NCI-H2196 treated with DMSO at 0.1 percent for 48 hours (cell line): Measurements from ENCODE around the gene PHOX2B.
"Not testable (repeated sequence)": the region's sequence is repeated elsewhere in the genome, so short reads cannot be mapped to it uniquely, and the experiment has no call there.

Source experiments
- DNase-seq: peaks from one replicate; lab custom pipeline; 2025; ENCODE audit not compliant: unreplicated experiment; lab: John Stamatoyannopoulos, UW

Gene PHOX2B

DNA sequence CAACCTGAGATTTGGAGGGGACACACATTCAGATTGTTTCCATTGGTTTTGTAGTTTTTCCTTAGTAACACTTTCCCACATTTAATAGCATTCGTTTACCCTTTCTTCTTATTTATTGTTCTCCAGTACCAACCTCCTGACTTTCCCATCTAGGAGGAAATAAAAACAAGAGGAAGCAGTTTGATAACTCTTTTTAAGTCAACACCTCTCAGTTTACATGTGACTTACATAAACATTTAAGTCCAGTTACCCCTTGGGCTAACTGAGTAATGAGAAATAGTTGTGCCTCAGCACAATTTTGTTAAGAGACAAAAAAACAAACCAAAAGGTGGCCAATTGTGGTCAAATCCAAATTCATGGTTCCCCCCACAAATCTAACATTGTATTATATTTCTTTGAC is 34.8 kb downstream of the PHOX2B start:
- DNase-seq = no peak

DNA sequence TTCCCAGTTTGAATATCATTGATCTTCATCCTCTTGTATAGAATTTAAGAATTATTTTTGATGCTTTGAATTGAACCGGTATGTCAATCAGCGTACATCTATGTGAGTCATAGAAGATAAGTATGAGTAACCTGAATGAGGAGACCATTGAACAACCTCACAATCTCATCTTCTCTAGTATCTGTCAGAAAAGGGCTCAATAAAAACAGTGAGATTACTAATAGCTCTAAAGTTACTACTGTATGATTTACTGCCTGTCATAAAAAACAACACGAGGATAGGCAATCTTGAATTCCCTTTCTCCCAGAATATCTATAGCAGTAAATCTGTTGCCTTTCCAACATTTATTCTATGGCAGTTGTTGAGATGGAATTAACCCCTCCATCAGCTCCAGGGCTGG is 36.1 kb downstream of the PHOX2B start:
- DNase-seq = no peak

GRCh38 chr4:41711654-41712053 is 36.9 kb downstream of the PHOX2B start:
- DNase-seq = not testable (repeated sequence)

DNA sequence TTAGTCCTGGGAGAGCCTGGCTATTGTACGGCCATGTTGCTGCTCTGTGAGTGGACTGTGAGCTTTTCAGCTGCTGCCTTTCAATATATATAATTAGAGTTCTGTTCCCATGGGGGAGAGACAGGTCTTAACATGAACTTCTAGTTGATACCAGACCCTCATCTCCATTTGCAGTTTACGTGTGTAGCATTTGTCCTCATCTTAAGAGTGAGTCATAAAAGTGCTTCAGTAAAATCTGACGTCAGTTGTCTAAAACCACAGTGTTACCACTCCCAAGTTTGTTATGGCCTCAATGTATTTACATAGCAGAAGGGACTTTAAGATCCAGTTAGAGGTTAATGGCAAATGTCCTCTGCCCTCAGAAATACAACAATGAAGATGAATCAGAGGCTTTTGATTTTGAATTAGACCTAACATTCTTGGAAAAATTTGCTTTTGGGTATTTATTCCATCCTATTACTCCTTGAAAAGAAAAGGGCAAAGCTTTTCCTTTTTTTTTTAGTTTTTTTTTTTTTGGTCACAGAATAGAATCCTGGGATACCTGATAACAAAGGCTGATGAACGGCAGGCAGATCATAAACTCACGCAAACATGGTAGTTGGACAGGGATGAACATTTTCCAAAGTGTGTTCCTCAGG is 38.6 kb downstream of the PHOX2B start:
- no peak for DNase-seq

DNA sequence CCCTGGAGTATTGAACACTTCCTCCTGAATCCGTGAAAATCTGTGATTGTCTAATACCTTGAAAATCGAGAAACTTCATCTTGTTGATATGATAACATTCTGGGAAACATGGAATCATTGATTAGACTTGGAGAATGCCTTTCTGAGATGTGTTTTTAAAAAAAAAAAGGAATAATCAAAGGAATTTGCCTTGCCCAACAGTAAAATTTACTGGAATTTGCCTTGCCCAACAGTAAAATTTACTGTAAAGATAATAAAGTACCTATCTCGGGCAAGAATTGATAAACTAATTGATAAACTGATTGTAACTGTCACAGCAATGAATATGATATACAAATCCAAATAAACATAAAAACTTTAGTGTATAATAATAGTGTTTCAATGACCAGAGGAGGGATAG is 44.7 kb downstream of the PHOX2B start:
- no peak for DNase-seq

DNA sequence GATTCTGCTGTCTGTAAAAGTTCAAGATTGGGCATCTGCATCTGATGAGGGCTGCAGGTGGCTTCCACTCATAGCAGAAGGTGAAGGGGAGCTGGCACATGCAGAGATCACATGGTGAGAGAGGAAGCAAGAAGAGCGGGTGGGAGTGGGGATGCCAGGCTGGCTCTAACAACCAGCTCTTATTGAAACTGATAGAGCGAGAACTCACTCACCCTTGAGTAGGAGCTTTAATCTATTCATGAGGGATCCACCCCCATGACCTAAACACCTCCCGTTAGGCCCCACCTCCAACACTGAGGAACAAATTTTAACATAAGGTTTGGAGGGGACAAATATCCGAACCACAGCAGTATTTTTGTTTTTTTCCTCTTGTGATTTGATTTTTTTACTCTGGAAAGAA is 45.8 kb downstream of the PHOX2B start:
- no peak for DNase-seq

DNA sequence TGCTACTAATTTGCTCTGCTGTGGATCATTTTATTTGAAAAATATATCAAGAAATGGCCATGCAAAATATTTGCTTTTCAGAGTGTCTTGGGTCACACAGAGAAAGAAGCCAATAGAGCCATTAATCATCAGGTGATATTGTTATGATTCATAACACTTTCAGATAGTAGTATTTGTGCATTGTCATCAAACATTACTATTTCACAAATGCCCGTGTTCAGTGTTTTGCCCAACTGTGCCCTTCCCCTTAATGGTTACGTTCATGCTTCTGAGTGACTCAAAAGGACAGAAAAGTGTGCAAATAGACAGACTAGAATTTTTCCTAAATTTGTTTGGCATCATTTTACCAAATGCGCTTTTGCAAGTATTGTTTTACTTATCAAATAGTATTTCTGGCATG is 46.5 kb downstream of the PHOX2B start:
- DNase-seq = no peak

GRCh38 chr4:41696763-41697162 is 51.8 kb downstream of the PHOX2B start:
- DNase-seq = no peak

- DNase-seq = no peak
Observed at GRCh38 chr4:41696131-41696530, 52.4 kb downstream of the PHOX2B start.
